Vagina (tissue), 2 donors: ENCODE results near the gene KRTAP1-3.

ENCODE experiments used
- CTCF ChIP-seq, 3 experiments: fragments of 450-650 bp in 2 of 3; fragments of 200-600 bp in 1 of 3; sonication (generic) in 1 of 3; IDR thresholded peaks; one replicate each; pipeline ENCODE4 v1.5.1; 2017 to 2019; ENCODE audit warnings: antibody characterized with exemption in 3 of 3, mild to moderate bottlenecking in 2 of 3, moderate library complexity in 2 of 3
- POLR2AphosphoS5 ChIP-seq, 2 donors: sonication (generic); formaldehyde crosslinking; IDR thresholded peaks; one replicate each; pipeline ENCODE4 v1.9.0; 2017; ENCODE audit warnings: antibody characterized with exemption in 2 of 2, mild to moderate bottlenecking in 2 of 2, low read depth in 1 of 2; ENCODE audit not compliant: insufficient read depth in 1 of 2

GRCh38 chr17:41009936-41010335 is 24.7 kb downstream of the KRTAP1-3 start:
- TF ChIP-seq CTCF (IDR thresholded peaks at IDR 0.05) = no peak
- TF ChIP-seq POLR2AphosphoS5 (IDR thresholded peaks at IDR 0.05; ENCODE audit: insufficient read depth in 1 of 2, low read depth in 1 of 2) = no peak
